ENCODE data around the gene PBRM1. TPM values are rescaled to one million over a fixed set of nuclear protein-coding genes. Genes with fewer than 3 reads are reported as not detected.
A peak's percentile ranks its signal among the peaks of the same experiment; 100 is the strongest.

PBRM1 gene
- total and polyA plus RNA-seq, 2 experiments from 2014 or later: 42.6 to 60.3 TPM

DNA sequence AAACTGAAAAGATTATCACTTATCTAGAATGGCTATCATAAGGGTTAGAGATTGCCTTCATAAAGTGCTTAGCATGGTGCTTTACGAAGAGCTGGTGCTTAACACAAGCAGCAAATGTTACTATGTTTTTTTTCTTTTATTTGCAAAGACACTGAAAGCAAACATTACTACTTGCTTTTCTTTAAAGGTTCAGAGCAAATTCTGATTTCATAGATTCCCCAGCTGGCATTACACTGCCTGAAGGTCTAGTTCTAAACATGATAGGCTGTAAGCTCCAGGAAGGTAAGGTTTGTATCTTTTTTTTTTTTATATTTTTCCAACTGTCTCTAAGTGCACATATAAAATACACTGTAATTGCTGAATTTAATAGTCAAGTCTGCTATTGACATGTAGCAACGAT, 77.4 kb downstream of the PBRM1 start:
- Histone ChIP-seq H2AFZ (no peak overlapping the region), H3K9me3 (ENCODE audit: low read depth) (no peaks in the 10 kb centered on the region), H3K9me2 (ENCODE audit: insufficient read depth) (no peaks in the 10 kb centered on the region), H4K20me1 (ENCODE audit: insufficient read depth) (no peaks in the 10 kb centered on the region), H3K79me2 (ENCODE audit: insufficient read depth) (peaks cover 57% of the 10 kb centered on the region), H3K27ac (no peak overlapping the region), H3F3A (ENCODE audit: insufficient read depth) (no peaks in the 10 kb centered on the region), H3K4me1 (ENCODE audit: insufficient read depth) (peaks cover 4% of the 10 kb centered on the region; the same call in 1 of the 2 replicates), H3K9ac (no peak overlapping the region), H3K4me3 (no peak overlapping the region), H3K27me3 (replicated peaks; ENCODE audit: insufficient read depth) (no peaks in the 10 kb centered on the region), H3K4me2 (ENCODE audit: unreplicated experiment) (no peak overlapping the region), H3K36me3 (ENCODE audit: low read depth) (peaks cover 42% of the 10 kb centered on the region)
- no peak for DNase-seq
- 84 to 92% methylated on average over 2 of the region's 2 CpGs for WGBS, 2 experiments (ENCODE audit: low coverage in 1 of 2, low lambda C conversion rate in 2 of 2, missing lambda C conversion rate in 2 of 2)
- in situ Hi-C loops (cut with MboI): no loop called here
- TF ChIP-seq EZH2phosphoT487 (IDR thresholded peaks at IDR 0.05; ENCODE audit: insufficient read depth, low read depth) (no peak), EZH2 (IDR thresholded peaks at IDR 0.05; ENCODE audit: insufficient read depth, poor library complexity, severe bottlenecking) (no peak)

DNA sequence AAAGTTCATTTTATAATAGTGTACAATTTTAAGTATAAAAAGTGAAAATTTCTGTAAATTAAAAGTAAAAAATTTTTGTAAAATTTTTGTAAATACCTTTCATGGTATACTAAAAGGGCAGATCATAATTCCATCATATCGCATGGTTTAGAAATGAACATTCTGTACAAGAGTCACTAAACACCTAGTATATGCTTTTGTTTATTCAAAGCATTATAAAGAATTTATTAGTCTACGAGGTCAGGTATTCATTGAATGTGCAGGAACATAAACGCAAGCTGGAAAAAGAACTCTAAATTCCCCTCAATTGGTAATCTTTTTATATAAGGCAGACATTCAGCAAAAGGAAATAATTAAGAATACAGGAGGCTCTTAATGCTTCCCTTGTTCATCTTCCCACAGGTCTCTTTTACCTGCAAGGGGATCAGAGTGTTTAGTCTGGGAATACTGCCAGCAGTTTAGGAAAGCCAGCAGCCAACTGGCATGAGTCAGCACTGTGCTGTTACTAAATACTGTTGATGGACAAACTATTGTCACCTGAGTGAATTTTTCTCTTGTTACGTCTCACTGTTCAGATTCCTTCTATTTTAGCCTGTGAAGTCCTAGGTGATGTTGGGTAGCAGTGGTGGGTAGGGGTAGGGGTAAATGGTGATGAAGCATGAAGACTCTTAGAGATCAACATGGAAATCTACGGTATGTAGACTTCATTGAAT, 79.2 kb downstream of the PBRM1 start:
- no peaks in the 10 kb centered on the region for H3K27me3 ChIP-seq (replicated peaks; ENCODE audit: insufficient read depth)
- in situ Hi-C loops (cut with MboI): no loop called here
- 91% methylated on average over 5 of the region's 5 CpGs for WGBS, 2 experiments (ENCODE audit: low coverage in 1 of 2, low lambda C conversion rate in 2 of 2, missing lambda C conversion rate in 2 of 2)
- peak; percentile 48 for DNase-seq
- H3K4me3 ChIP-seq: no peak overlapping the region
- H3K9me3 ChIP-seq (ENCODE audit: low read depth): no peaks in the 10 kb centered on the region
- no peak overlapping the region for H3K4me2 ChIP-seq (ENCODE audit: unreplicated experiment)
- no peaks in the 10 kb centered on the region for H4K20me1 ChIP-seq (ENCODE audit: insufficient read depth)
- H3F3A ChIP-seq (ENCODE audit: insufficient read depth): no peaks in the 10 kb centered on the region
- H3K9me2 ChIP-seq (ENCODE audit: insufficient read depth): no peaks in the 10 kb centered on the region
- H3K9ac ChIP-seq: no peak overlapping the region
- peaks cover 4% of the 10 kb centered on the region; the same call in 1 of the 2 replicates for H3K4me1 ChIP-seq (ENCODE audit: insufficient read depth)
- H3K79me2 ChIP-seq (ENCODE audit: insufficient read depth): peaks cover 58% of the 10 kb centered on the region
- peaks cover 50% of the 10 kb centered on the region for H3K36me3 ChIP-seq (ENCODE audit: low read depth)
- TF ChIP-seq EZH2 (IDR thresholded peaks at IDR 0.05; ENCODE audit: insufficient read depth, poor library complexity, severe bottlenecking) (no peak), EZH2phosphoT487 (IDR thresholded peaks at IDR 0.05; ENCODE audit: insufficient read depth, low read depth) (no peak)
- H2AFZ ChIP-seq: no peak overlapping the region
- no peak overlapping the region for H3K27ac ChIP-seq

DNA sequence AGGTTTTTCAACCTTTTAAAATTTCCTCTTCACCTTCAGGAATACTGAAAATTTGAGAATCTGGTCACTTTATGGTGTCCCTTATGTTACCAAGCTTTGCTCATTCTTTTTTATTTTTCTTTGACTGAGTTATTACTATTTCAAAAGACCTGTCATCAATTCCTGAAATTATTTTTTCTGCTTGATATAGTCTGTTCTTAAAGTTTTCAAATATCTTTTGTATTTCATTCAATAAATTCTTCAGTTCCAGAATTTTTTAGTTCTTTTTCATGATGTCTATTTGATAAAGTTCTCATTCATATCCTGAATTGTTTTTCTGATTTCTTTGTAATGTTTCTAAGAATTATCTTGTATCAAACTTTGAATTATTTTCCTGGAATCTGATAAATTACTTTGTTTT, 85.5 kb downstream of the PBRM1 start:
- no peak for DNase-seq
- Histone ChIP-seq H3K9me3 (ENCODE audit: low read depth) (no peaks in the 10 kb centered on the region), H3F3A (ENCODE audit: insufficient read depth) (no peaks in the 10 kb centered on the region), H3K4me3 (no peak overlapping the region), H3K4me1 (ENCODE audit: insufficient read depth) (no peaks in the 10 kb centered on the region), H3K9me2 (ENCODE audit: insufficient read depth) (no peaks in the 10 kb centered on the region), H2AFZ (no peak overlapping the region), H4K20me1 (ENCODE audit: insufficient read depth) (no peaks in the 10 kb centered on the region), H3K27ac (no peak overlapping the region), H3K27me3 (replicated peaks; ENCODE audit: insufficient read depth) (no peaks in the 10 kb centered on the region), H3K9ac (no peak overlapping the region), H3K79me2 (ENCODE audit: insufficient read depth) (0 out of 2 replicates have a peak, but pooled peaks cover 25% of the 10 kb centered on the region), H3K36me3 (ENCODE audit: low read depth) (peaks cover 34% of the 10 kb centered on the region), H3K4me2 (ENCODE audit: unreplicated experiment) (no peak overlapping the region)
- TF ChIP-seq EZH2 (IDR thresholded peaks at IDR 0.05; ENCODE audit: insufficient read depth, poor library complexity, severe bottlenecking): no peak
- no peak for TF ChIP-seq EZH2phosphoT487 (IDR thresholded peaks at IDR 0.05; ENCODE audit: insufficient read depth, low read depth)
- in situ Hi-C loops (cut with MboI): no loop called here

DNA sequence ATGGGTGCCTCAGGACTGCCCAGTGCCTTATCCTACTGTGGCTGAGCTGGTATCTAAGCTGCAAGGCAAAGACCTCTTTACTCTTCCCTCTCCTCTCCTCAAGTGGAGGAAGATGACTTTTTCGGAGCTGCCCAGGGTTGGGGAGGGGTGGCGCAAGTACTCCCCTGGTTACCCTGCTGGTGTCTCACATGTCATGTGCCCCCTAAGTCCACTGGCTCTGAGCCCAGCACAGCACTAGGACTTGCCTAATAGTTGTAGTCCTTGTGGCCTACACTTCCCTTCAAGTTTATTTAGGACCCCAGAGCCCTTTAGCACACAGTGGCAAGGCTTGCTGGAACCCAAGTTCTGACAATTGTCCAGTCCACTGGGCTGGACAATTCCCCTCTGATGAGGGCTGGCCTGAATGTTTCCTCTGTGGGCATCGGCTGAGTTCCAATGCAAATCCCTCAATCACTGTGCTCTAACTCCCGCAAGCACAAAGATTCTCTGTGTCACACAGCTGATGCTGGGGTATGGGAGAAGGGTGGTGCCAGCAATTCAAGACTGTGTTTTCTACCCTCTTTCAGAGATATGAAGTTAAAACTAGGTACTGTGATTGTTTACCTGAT, 89.0 kb downstream of the PBRM1 start:
- 99 to 100% methylated on average over 4 of the region's 4 CpGs for WGBS, 2 experiments (ENCODE audit: low coverage in 1 of 2, low lambda C conversion rate in 2 of 2, missing lambda C conversion rate in 2 of 2)
- no peaks in the 10 kb centered on the region for H3K27me3 ChIP-seq (replicated peaks; ENCODE audit: insufficient read depth)

More for the DNA sequence above, 89.0 kb downstream of the PBRM1 start:
- no peaks in the 10 kb centered on the region for H4K20me1 ChIP-seq (ENCODE audit: insufficient read depth)
- H3K27ac ChIP-seq: no peak overlapping the region
- no peak overlapping the region for H3K4me2 ChIP-seq (ENCODE audit: unreplicated experiment)
- H2AFZ ChIP-seq: no peak overlapping the region
- H3K4me3 ChIP-seq: no peak overlapping the region
- in situ Hi-C loops (cut with MboI): no loop called here
- H3K79me2 ChIP-seq (ENCODE audit: insufficient read depth): 0 out of 2 replicates have a peak, but pooled peaks cover 8% of the 10 kb centered on the region
- DNase-seq: no peak
- H3K36me3 ChIP-seq (ENCODE audit: low read depth): peaks cover 25% of the 10 kb centered on the region
- H3K9ac ChIP-seq: no peak overlapping the region
- TF ChIP-seq EZH2 (IDR thresholded peaks at IDR 0.05; ENCODE audit: insufficient read depth, poor library complexity, severe bottlenecking) (no peak), EZH2phosphoT487 (IDR thresholded peaks at IDR 0.05; ENCODE audit: insufficient read depth, low read depth) (no peak)
- H3F3A ChIP-seq (ENCODE audit: insufficient read depth): no peaks in the 10 kb centered on the region
- H3K9me3 ChIP-seq (ENCODE audit: low read depth): no peaks in the 10 kb centered on the region
- H3K4me1 ChIP-seq (ENCODE audit: insufficient read depth): no peaks in the 10 kb centered on the region
- H3K9me2 ChIP-seq (ENCODE audit: insufficient read depth): no peaks in the 10 kb centered on the region

All from GM23248 (cell line).